HG02623 (cell line): ENCODE results near the gene GNL3.
"Not testable (repeated sequence)": the region's sequence is repeated elsewhere in the genome, so short reads cannot be mapped to it uniquely, and the experiment has no call there.

Source experiments
- ATAC-seq: cut with Tn5 transposase; IDR thresholded peaks from one replicate; pipeline ENCODE4 v1.9.1; 2021; ENCODE audit warnings: moderate library complexity; ENCODE audit not compliant: unreplicated experiment

The GNL3 gene

GRCh38 chr3:52685709-52686691, at the start of gene GNL3, which contains the start of gene PBRM1:
TSS of gene GNL3 (plus strand) at chr3:52686032. CDS start at chr3:52686093, 61 bp downstream.
TSS of gene PBRM1 (minus strand) at chr3:52685913.
- peak; percentile 65 for ATAC-seq

- no peak for ATAC-seq
Measured at GRCh38 chr3:52636673-52637072, 49.2 kb upstream of the GNL3 start.

- ATAC-seq: no peak
Measured at GRCh38 chr3:52645549-52645948, 40.3 kb upstream of the GNL3 start.

- ATAC-seq: no peak
Measured at GRCh38 chr3:52649461-52650210, 36.2 kb upstream of the GNL3 start.

- no peak for ATAC-seq
Measured at GRCh38 chr3:52650439-52650838, 35.4 kb upstream of the GNL3 start.

- no peak for ATAC-seq
Measured at GRCh38 chr3:52651592-52651991, 34.2 kb upstream of the GNL3 start.

- ATAC-seq: no peak
Measured at GRCh38 chr3:52655895-52656294, 29.9 kb upstream of the GNL3 start.

GRCh38 chr3:52660046-52660445, 25.8 kb upstream of the GNL3 start:
- no peak for ATAC-seq

GRCh38 chr3:52663098-52663497, 22.7 kb upstream of the GNL3 start:
- ATAC-seq: no peak

- ATAC-seq: peak; percentile 73
Measured at GRCh38 chr3:52670621-52671521, 15.0 kb upstream of the GNL3 start.

- ATAC-seq: no peak
Measured at GRCh38 chr3:52671676-52672075, 14.2 kb upstream of the GNL3 start.

- ATAC-seq: not testable (repeated sequence)
Measured at GRCh38 chr3:52676201-52676600, 9.6 kb upstream of the GNL3 start.

GRCh38 chr3:52678265-52679198, 7.3 kb upstream of the GNL3 start:
- no peak for ATAC-seq

- no peak for ATAC-seq
Measured at GRCh38 chr3:52679199-52679538, 6.7 kb upstream of the GNL3 start.

- no peak for ATAC-seq
Measured at GRCh38 chr3:52679811-52680210, 6.0 kb upstream of the GNL3 start.

- ATAC-seq: no peak
Measured at GRCh38 chr3:52681596-52681995, 4.2 kb upstream of the GNL3 start.

GRCh38 chr3:52682016-52682415, 3.8 kb upstream of the GNL3 start:
- ATAC-seq: no peak

GRCh38 chr3:52683611-52684010, 2.2 kb upstream of the GNL3 start:
- ATAC-seq: no peak

GRCh38 chr3:52684184-52684583, 1.6 kb upstream of the GNL3 start:
- no peak for ATAC-seq

- peak; percentile 79 for ATAC-seq
Measured at GRCh38 chr3:52685285-52685708, 535 bp upstream of the GNL3 start.
